K562 (cell line): ENCODE data around the gene BMF.

ENCODE experiments used
- BRCA1 ChIP-seq, 2 experiments: fragments of 450-650 bp in 1 of 2; sonication (generic) in 1 of 2; formaldehyde crosslinking in 1 of 2; IDR thresholded peaks; 2 replicates each; pipeline versions ENCODE4 v1.5.0 to v1.6.1; 2017 to 2020; ENCODE audit warnings: mild to moderate bottlenecking in 1 of 2, missing genetic modification reagents in 1 of 2
- CBX3 ChIP-seq, 2 experiments: IDR thresholded peaks; 1 replicate in 1 of 2; 2 replicates in 1 of 2; pipeline ENCODE4 v1.6.1; 2012; ENCODE audit warnings: inconsistent platforms in 2 of 2, low read length in 2 of 2, borderline replicate concordance in 1 of 2, control low read depth in 1 of 2
- HNRNPUL1 ChIP-seq: fragments of 200-400 bp; formaldehyde crosslinking; IDR thresholded peaks from 2 replicates; pipeline ENCODE4 v1.6.1; 2017; ENCODE audit warnings: low read length
- MCM7 ChIP-seq, 2 experiments: fragments of 450-650 bp; IDR thresholded peaks; 2 replicates each; pipeline ENCODE4 v1.6.1; 2016 to 2018
- MXD1 ChIP-seq: fragments of 250-450 bp; sonication (Bioruptor Pico); IDR thresholded peaks from 2 replicates; pipeline ENCODE4 v1.8.0; 2021; ENCODE audit warnings: borderline replicate concordance, mild to moderate bottlenecking, moderate library complexity; ENCODE audit not compliant: poor library complexity, severe bottlenecking
- RNF219 ChIP-seq: fragments of 250-450 bp; sonication (Bioruptor Pico); IDR thresholded peaks from 2 replicates; pipeline ENCODE4 v1.5.0; 2022; ENCODE audit warnings: mild to moderate bottlenecking
- SREBF1 ChIP-seq: fragments of 150-350 bp; IDR thresholded peaks from 2 replicates; pipeline ENCODE4 v1.6.1; 2014; ENCODE audit warnings: antibody characterized with exemption, low read depth, low read length, borderline replicate concordance
- SUPT5H ChIP-seq: fragments of 450-650 bp; IDR thresholded peaks from 2 replicates; pipeline ENCODE4 v1.6.1; 2016
- TF ChIP-seq, protein P1 (sequence below), 3 experiments: IDR thresholded peaks in 2 of 3; conservative IDR thresholded peaks in 1 of 3; 2 replicates each; pipeline ENCODE4 v1.5.1; 2011 to 2012; ENCODE audit warnings: low read length in 3 of 3, mild to moderate bottlenecking in 3 of 3, control low read depth in 2 of 3, improper control_type of control experiment in 1 of 3, inconsistent platforms in 1 of 3, low read depth in 1 of 3, mixed read lengths in 1 of 3, moderate library complexity in 1 of 3; ENCODE audit not compliant: insufficient read depth in 2 of 3
- TF ChIP-seq, protein P2 (sequence below): fragments of 200-800 bp; sonication (Bioruptor generic); IDR thresholded peaks from 2 replicates; pipeline ENCODE4 v1.6.1; 2016; ENCODE audit warnings: missing genetic modification characterization, missing compliant biosample characterization

DNA sequence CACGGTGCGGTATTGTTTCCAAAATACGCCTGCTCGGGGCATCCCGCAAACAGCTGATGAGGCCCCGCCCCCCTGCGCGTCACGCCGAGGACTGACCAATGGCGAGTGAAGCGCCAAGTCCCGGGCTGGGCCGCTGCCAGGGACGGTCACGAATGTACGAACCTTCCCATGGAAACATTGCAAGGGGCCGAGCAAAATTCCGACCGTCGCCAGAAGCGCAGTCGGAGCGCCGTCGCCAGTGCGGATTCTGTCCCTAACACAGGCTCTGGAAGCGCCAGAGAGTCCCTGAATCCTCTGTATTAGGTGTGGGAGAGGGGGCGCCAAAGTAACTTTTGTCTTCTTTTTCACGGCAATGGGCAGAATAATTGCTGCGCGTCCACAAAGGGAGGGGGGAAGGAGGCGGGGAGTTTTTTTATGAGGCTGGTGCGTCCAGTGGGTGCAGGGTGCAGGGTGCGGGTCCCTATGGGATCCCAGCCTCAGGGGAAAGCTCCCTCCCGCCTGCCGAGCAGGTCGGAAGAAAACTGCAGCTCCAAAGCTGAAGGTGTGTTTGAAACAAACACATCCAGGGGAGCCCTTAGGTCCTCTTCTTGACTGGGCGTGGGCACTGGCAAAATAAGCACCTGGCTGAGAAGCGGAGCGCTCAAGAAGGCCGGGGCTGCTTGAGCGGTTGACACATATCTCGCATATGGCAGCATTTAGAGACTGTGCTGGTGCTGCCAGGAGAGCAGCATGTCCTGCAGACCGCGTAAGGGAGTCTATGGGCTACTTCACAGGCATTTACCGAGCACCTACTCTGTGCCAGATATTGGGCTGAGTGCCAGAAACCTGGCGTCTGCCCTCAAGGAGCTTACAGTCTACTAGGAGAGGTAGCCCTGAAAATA, at the start of gene BMF:
- TF ChIP-seq, protein P1, sequence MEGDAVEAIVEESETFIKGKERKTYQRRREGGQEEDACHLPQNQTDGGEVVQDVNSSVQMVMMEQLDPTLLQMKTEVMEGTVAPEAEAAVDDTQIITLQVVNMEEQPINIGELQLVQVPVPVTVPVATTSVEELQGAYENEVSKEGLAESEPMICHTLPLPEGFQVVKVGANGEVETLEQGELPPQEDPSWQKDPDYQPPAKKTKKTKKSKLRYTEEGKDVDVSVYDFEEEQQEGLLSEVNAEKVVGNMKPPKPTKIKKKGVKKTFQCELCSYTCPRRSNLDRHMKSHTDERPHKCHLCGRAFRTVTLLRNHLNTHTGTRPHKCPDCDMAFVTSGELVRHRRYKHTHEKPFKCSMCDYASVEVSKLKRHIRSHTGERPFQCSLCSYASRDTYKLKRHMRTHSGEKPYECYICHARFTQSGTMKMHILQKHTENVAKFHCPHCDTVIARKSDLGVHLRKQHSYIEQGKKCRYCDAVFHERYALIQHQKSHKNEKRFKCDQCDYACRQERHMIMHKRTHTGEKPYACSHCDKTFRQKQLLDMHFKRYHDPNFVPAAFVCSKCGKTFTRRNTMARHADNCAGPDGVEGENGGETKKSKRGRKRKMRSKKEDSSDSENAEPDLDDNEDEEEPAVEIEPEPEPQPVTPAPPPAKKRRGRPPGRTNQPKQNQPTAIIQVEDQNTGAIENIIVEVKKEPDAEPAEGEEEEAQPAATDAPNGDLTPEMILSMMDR (IDR thresholded peaks at IDR 0.05 in 2 of 3, conservative IDR thresholded peaks at IDR 0.05 in 1 of 3; ENCODE audit: insufficient read depth in 2 of 3, low read depth in 1 of 3, low read length in 3 of 3) = peak; percentile 69 to 79 (median 73)
- TF ChIP-seq SREBF1 = no peak
- no peak for TF ChIP-seq RNF219
- TF ChIP-seq SUPT5H = no peak
- TF ChIP-seq MXD1 (CRISPR knock-in tag) = no peak
- TF ChIP-seq, protein P2, sequence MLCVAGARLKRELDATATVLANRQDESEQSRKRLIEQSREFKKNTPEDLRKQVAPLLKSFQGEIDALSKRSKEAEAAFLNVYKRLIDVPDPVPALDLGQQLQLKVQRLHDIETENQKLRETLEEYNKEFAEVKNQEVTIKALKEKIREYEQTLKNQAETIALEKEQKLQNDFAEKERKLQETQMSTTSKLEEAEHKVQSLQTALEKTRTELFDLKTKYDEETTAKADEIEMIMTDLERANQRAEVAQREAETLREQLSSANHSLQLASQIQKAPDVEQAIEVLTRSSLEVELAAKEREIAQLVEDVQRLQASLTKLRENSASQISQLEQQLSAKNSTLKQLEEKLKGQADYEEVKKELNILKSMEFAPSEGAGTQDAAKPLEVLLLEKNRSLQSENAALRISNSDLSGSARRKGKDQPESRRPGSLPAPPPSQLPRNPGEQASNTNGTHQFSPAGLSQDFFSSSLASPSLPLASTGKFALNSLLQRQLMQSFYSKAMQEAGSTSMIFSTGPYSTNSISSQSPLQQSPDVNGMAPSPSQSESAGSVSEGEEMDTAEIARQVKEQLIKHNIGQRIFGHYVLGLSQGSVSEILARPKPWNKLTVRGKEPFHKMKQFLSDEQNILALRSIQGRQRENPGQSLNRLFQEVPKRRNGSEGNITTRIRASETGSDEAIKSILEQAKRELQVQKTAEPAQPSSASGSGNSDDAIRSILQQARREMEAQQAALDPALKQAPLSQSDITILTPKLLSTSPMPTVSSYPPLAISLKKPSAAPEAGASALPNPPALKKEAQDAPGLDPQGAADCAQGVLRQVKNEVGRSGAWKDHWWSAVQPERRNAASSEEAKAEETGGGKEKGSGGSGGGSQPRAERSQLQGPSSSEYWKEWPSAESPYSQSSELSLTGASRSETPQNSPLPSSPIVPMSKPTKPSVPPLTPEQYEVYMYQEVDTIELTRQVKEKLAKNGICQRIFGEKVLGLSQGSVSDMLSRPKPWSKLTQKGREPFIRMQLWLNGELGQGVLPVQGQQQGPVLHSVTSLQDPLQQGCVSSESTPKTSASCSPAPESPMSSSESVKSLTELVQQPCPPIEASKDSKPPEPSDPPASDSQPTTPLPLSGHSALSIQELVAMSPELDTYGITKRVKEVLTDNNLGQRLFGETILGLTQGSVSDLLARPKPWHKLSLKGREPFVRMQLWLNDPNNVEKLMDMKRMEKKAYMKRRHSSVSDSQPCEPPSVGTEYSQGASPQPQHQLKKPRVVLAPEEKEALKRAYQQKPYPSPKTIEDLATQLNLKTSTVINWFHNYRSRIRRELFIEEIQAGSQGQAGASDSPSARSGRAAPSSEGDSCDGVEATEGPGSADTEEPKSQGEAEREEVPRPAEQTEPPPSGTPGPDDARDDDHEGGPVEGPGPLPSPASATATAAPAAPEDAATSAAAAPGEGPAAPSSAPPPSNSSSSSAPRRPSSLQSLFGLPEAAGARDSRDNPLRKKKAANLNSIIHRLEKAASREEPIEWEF = no peak
- TF ChIP-seq HNRNPUL1 = no peak
- TF ChIP-seq MCM7 (IDR thresholded peaks at IDR 0.05) = no peak
- TF ChIP-seq BRCA1 (IDR thresholded peaks at IDR 0.05) = no peak
- TF ChIP-seq BRCA1 (CRISPR knock-in tag; IDR thresholded peaks at IDR 0.05) = no peak
- peak in 1 of 2 experiments; percentile 55; a peak in 1 of 3 replicates for TF ChIP-seq CBX3 (IDR thresholded peaks at IDR 0.05; ENCODE audit: borderline replicate concordance in 1 of 2, low read length in 2 of 2)
